Raji (cell line): ENCODE measurements around the gene GABRD.

Experiments used
- POLR2A ChIP-seq: IDR thresholded peaks from 2 replicates; pipeline ENCODE4 v1.6.1; 2011; ENCODE audit warnings: low read depth, low read length, control low read depth; ENCODE audit not compliant: insufficient read depth

The GABRD gene

GRCh38 chr1:1984560-1985070 is 34.5 kb upstream of the GABRD start:
- no peak for TF ChIP-seq POLR2A

GRCh38 chr1:1985375-1986050 is 33.6 kb upstream of the GABRD start:
- TF ChIP-seq POLR2A, result no peak

GRCh38 chr1:1986451-1987141 is 32.5 kb upstream of the GABRD start:
- TF ChIP-seq POLR2A, result no peak

- TF ChIP-seq POLR2A, result no peak
Observed at GRCh38 chr1:1987142-1987510, 32.0 kb upstream of the GABRD start.

GRCh38 chr1:1988061-1988945 is 30.8 kb upstream of the GABRD start:
- no peak for TF ChIP-seq POLR2A

- no peak for TF ChIP-seq POLR2A
Observed at GRCh38 chr1:1989102-1989542, 30.0 kb upstream of the GABRD start.

GRCh38 chr1:1989789-1990188 is 29.4 kb upstream of the GABRD start:
- TF ChIP-seq POLR2A, result no peak

GRCh38 chr1:1990222-1990621 is 28.9 kb upstream of the GABRD start:
- TF ChIP-seq POLR2A, result no peak

- no peak for TF ChIP-seq POLR2A
Observed at GRCh38 chr1:1994536-1994935, 24.6 kb upstream of the GABRD start.

- no peak for TF ChIP-seq POLR2A
Observed at GRCh38 chr1:1996207-1996651, 22.9 kb upstream of the GABRD start.

- TF ChIP-seq POLR2A, result no peak
Observed at GRCh38 chr1:1997576-1997975, 21.6 kb upstream of the GABRD start.

GRCh38 chr1:2000432-2000831 is 18.7 kb upstream of the GABRD start:
- no peak for TF ChIP-seq POLR2A

- no peak for TF ChIP-seq POLR2A
Observed at GRCh38 chr1:2000850-2001249, 18.3 kb upstream of the GABRD start.

GRCh38 chr1:2001773-2002411 is 17.3 kb upstream of the GABRD start:
- TF ChIP-seq POLR2A, result no peak
